Glutamatergic neuron (in vitro differentiated cells): Measurements from ENCODE around the gene HIKESHI. TPM values are rescaled to one million over a fixed set of nuclear protein-coding genes. Genes with fewer than 3 reads are reported as not detected.

Experiments used
- DNase-seq: peaks from one replicate; pipeline ENCODE4 v3.0.0; 2022
- H3K27ac Mint-ChIP-seq: one replicate; pipeline ENCODE4 v1.8.0; 2020; ENCODE audit warnings: mild to moderate bottlenecking, mixed read lengths, inconsistent platforms; ENCODE audit not compliant: unreplicated experiment
- H3K27me3 Mint-ChIP-seq: one replicate; pipeline ENCODE4 v1.8.0; 2020; ENCODE audit warnings: mild to moderate bottlenecking, moderate library complexity, mixed read lengths, inconsistent platforms; ENCODE audit not compliant: unreplicated experiment
- H3K36me3 Mint-ChIP-seq: one replicate; pipeline ENCODE4 v1.8.0; 2020; ENCODE audit warnings: mild to moderate bottlenecking, mixed read lengths, inconsistent platforms; ENCODE audit not compliant: unreplicated experiment
- H3K4me1 Mint-ChIP-seq: one replicate; pipeline ENCODE4 v1.8.0; 2020; ENCODE audit warnings: mild to moderate bottlenecking, low read depth, mixed read lengths, inconsistent platforms; ENCODE audit not compliant: unreplicated experiment
- H3K4me3 Mint-ChIP-seq: one replicate; pipeline ENCODE4 v1.8.0; 2020; ENCODE audit warnings: mild to moderate bottlenecking, mixed read lengths, inconsistent platforms; ENCODE audit not compliant: unreplicated experiment
- H3K9me3 Mint-ChIP-seq: one replicate; pipeline ENCODE4 v1.8.0; 2020; ENCODE audit warnings: mild to moderate bottlenecking, moderate library complexity, mixed read lengths, inconsistent platforms; ENCODE audit not compliant: unreplicated experiment
- CTCF ChIP-seq: fragments of 200-600 bp; sonication (generic); IDR thresholded peaks from one replicate; pipeline ENCODE4 v1.5.0; 2021; ENCODE audit not compliant: partially characterized antibody, unreplicated experiment
- total RNA-seq: library from RNA; stranded (reverse); fragmentation: NEBNext Ultra II Directional; extraction: Animal tissue kit (Norgen Biotek cat#: 25700); gene quantifications from one replicate; pipeline ENCODE4 v1.2.1, GENCODE V29; 2021; ENCODE audit not compliant: unreplicated experiment

The HIKESHI gene
- total RNA-seq, 1 donor from 2014 or later = 44.7 TPM

DNA sequence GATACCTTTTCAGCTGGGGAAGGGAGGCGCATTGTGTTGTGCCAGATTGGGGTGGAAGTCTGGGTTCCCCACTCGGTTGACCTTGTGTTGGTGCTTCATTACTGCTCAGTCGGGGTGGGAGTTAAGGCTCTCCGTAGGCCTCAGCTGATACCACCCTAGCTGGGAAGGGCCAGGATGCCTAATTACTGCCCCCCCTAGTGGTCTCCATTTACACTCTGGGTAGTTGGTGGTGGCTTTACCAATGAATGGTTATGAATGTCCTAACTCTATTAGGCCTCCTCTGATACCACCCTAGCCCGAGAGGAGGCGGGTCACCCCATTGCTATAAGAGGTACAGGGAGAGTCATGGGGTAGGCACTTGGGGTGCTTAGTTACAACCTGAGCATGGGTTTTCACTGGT is 27.5 kb upstream of the HIKESHI start:
- peaks cover 6% of the 10 kb centered on the region for H3K4me1 Mint-ChIP-seq
- no peak overlapping the region for H3K27ac Mint-ChIP-seq
- H3K9me3 Mint-ChIP-seq = no peaks in the 10 kb centered on the region
- no peaks in the 10 kb centered on the region for H3K36me3 Mint-ChIP-seq
- no peak for TF ChIP-seq CTCF
- no peaks in the 10 kb centered on the region for H3K27me3 Mint-ChIP-seq
- no peak overlapping the region for H3K4me3 Mint-ChIP-seq
- no peak for DNase-seq

DNA sequence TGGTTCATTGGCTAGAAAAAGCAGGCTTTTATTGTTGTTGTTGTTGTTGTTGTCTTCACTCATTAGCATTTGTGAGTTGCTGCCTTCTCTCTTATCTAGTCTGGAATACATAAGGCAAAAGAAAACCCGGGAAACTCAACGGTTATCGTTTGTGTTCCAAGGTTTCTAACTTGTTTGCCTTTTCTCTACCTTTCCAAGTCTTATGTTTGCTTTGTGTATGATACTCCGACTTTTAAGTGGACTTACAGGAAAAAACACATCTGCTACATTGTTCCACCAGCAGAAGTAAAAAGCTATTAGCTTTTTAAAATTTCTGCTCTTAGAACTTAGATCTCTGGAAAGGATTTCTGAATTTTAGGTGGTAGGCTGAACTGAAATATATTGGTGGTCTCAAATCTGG is 27.0 kb upstream of the HIKESHI start:
- no peak overlapping the region for H3K4me3 Mint-ChIP-seq
- DNase-seq = no peak
- H3K27ac Mint-ChIP-seq = no peak overlapping the region
- no peaks in the 10 kb centered on the region for H3K27me3 Mint-ChIP-seq
- no peaks in the 10 kb centered on the region for H3K9me3 Mint-ChIP-seq
- H3K4me1 Mint-ChIP-seq = peaks cover 6% of the 10 kb centered on the region
- TF ChIP-seq CTCF = no peak
- H3K36me3 Mint-ChIP-seq = no peaks in the 10 kb centered on the region

- DNase-seq = no peak
- Mint-ChIP-seq H3K4me3 (no peak overlapping the region), H3K9me3 (no peaks in the 10 kb centered on the region), H3K4me1 (peaks cover 6% of the 10 kb centered on the region), H3K27ac (no peak overlapping the region), H3K27me3 (no peaks in the 10 kb centered on the region), H3K36me3 (no peaks in the 10 kb centered on the region)
- no peak for TF ChIP-seq CTCF
These were observed 26.3 kb upstream of the HIKESHI start for GRCh38 chr11:86275493-86276370.

DNA sequence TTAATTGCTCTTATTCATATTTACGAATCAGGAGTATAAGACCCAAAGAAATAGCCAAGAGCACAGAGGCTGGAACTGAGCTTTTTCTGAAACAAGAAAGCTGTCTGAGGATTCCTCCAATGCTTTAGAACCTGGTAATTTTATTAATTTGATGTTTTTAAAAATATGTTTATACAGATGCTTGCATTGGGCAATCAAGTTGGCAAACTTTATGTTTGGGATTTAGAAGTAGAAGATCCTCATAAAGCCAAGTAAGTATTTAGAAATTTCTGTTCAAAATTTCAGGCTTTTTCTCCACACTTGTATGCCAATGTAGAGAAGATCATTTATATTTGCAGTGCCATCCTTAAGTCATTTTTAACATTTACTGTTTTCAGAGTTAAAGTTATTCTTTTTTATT is 24.3 kb upstream of the HIKESHI start:
- no peak overlapping the region for H3K27ac Mint-ChIP-seq
- no peaks in the 10 kb centered on the region for H3K27me3 Mint-ChIP-seq
- no peaks in the 10 kb centered on the region for H3K9me3 Mint-ChIP-seq
- no peak for TF ChIP-seq CTCF
- DNase-seq = no peak
- H3K4me3 Mint-ChIP-seq = no peak overlapping the region
- peaks cover 6% of the 10 kb centered on the region for H3K4me1 Mint-ChIP-seq
- H3K36me3 Mint-ChIP-seq = no peaks in the 10 kb centered on the region

DNA sequence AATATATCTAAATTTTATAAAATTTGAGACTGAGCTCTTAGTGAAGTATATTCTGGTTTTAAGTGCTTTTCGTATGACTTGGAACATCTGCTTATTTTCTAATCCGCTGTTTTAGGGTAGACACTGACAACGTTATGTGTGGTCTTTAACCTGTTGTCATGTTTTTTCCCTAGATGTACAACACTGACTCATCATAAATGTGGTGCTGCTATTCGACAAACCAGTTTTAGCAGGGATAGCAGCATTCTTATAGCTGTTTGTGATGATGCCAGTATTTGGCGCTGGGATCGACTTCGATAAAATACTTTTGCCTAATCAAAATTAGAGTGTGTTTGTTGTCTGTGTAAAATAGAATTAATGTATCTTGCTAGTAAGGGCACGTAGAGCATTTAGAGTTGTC is 23.8 kb upstream of the HIKESHI start:
- TF ChIP-seq CTCF = no peak

More for the DNA sequence above, 23.8 kb upstream of the HIKESHI start:
- Mint-ChIP-seq H3K4me3 (no peak overlapping the region), H3K9me3 (no peaks in the 10 kb centered on the region), H3K27ac (no peak overlapping the region), H3K36me3 (no peaks in the 10 kb centered on the region), H3K27me3 (no peaks in the 10 kb centered on the region), H3K4me1 (peaks cover 6% of the 10 kb centered on the region)
- no peak for DNase-seq
